H9 (cell line): ENCODE results near the gene ARHGAP26. TPM values are rescaled to one million over a fixed set of nuclear protein-coding genes. Genes with fewer than 3 reads are reported as not detected.
A peak's percentile ranks its signal among the peaks of the same experiment; 100 is the strongest.

Experiments
- DNase-seq: peaks from one replicate; pipeline ENCODE4 v3.0.0-alpha.2; 2017
- H2AFZ ChIP-seq: one replicate; pipeline ENCODE4 v1.6.1; 2013; ENCODE audit warnings: mild to moderate bottlenecking, low read length, control low read depth, moderate library complexity
- H2AK5ac ChIP-seq: 2 replicates; pipeline ENCODE4 v1.6.1; 2013; ENCODE audit warnings: low read length, control low read depth, mixed read lengths; ENCODE audit not compliant: insufficient read length
- H2BK120ac ChIP-seq: one replicate; pipeline ENCODE4 v1.6.1; 2013; ENCODE audit warnings: low read depth, mild to moderate bottlenecking, low read length, control low read depth, inconsistent platforms; ENCODE audit not compliant: poor library complexity, severe bottlenecking
- H2BK12ac ChIP-seq: 2 replicates; pipeline ENCODE4 v1.6.1; 2013; ENCODE audit warnings: low read length, control low read depth, mixed read lengths, low read depth; ENCODE audit not compliant: insufficient read length
- H2BK15ac ChIP-seq: 2 replicates; pipeline ENCODE4 v1.6.1; 2013; ENCODE audit warnings: low read depth, low read length, control low read depth
- H2BK20ac ChIP-seq: one replicate; pipeline ENCODE4 v1.6.1; 2013; ENCODE audit warnings: low read depth, mild to moderate bottlenecking, low read length, control low read depth, inconsistent platforms; ENCODE audit not compliant: poor library complexity, severe bottlenecking
- H2BK5ac ChIP-seq: 2 replicates; pipeline ENCODE4 v1.6.1; 2013; ENCODE audit warnings: low read length, control low read depth, mixed read lengths; ENCODE audit not compliant: insufficient read length
- H3K14ac ChIP-seq: 2 replicates; pipeline ENCODE4 v1.6.1; 2013; ENCODE audit warnings: low read length, control low read depth; ENCODE audit not compliant: insufficient read depth
- H3K18ac ChIP-seq: 2 replicates; pipeline ENCODE4 v1.6.1; 2013; ENCODE audit warnings: low read depth, mild to moderate bottlenecking, mixed read lengths, low read length, control low read depth; ENCODE audit not compliant: insufficient read length
- H3K23ac ChIP-seq: 2 replicates; pipeline ENCODE4 v1.6.1; 2013; ENCODE audit warnings: low read length, control low read depth, mixed read lengths, low read depth; ENCODE audit not compliant: insufficient read length
- H3K23me2 ChIP-seq: 2 replicates; pipeline ENCODE4 v1.6.1; 2013; ENCODE audit warnings: low read depth, mild to moderate bottlenecking, mixed read lengths, low read length, control low read depth; ENCODE audit not compliant: insufficient read length, poor library complexity, severe bottlenecking
- H3K27ac ChIP-seq: 2 replicates; pipeline ENCODE4 v1.5.1; 2013; ENCODE audit warnings: low read length, control low read depth, mixed read lengths, low read depth; ENCODE audit not compliant: insufficient read length
- H3K27me3 ChIP-seq: 2 replicates; pipeline ENCODE4 v1.6.1; 2013; ENCODE audit warnings: low read length, control low read depth, inconsistent platforms; ENCODE audit not compliant: insufficient read depth
- H3K4ac ChIP-seq: 2 replicates; pipeline ENCODE4 v1.6.1; 2013; ENCODE audit warnings: low read depth, mild to moderate bottlenecking, control low read depth, inconsistent platforms, low read length, moderate library complexity
- H3K4me1 ChIP-seq: 2 replicates; pipeline ENCODE4 v1.6.1; 2013; ENCODE audit warnings: low read length, control low read depth, inconsistent platforms; ENCODE audit not compliant: insufficient read depth
- H3K4me2 ChIP-seq: 2 replicates; pipeline ENCODE4 v1.6.1; 2013; ENCODE audit warnings: low read length, control low read depth, mixed read lengths; ENCODE audit not compliant: insufficient read length, insufficient read depth
- H3K56ac ChIP-seq: 2 replicates; pipeline ENCODE4 v1.6.1; 2013; ENCODE audit warnings: low read depth, mild to moderate bottlenecking, mixed read lengths, low read length, control low read depth; ENCODE audit not compliant: insufficient read length
- H3K79me1 ChIP-seq: 2 replicates; pipeline ENCODE4 v1.6.1; 2013; ENCODE audit warnings: low read depth, mild to moderate bottlenecking, moderate library complexity, low read length, control low read depth, inconsistent platforms; ENCODE audit not compliant: insufficient read depth, poor library complexity, severe bottlenecking
- H3K79me2 ChIP-seq: 2 replicates; pipeline ENCODE4 v1.6.1; 2013; ENCODE audit warnings: low read length, control low read depth, inconsistent platforms; ENCODE audit not compliant: insufficient read depth
- H3K9ac ChIP-seq: 2 replicates; pipeline ENCODE4 v1.6.1; 2013; ENCODE audit warnings: low read length, control low read depth, mixed read lengths; ENCODE audit not compliant: insufficient read length; ENCODE audit errors: extremely low read depth
- H3K9me3 ChIP-seq: one replicate; pipeline ENCODE4 v1.6.1; 2013; ENCODE audit warnings: low read depth, low read length, inconsistent platforms; ENCODE audit not compliant: control insufficient read depth
- H3T11ph ChIP-seq: one replicate; pipeline ENCODE4 v1.6.1; 2013; ENCODE audit warnings: mild to moderate bottlenecking, low read length, control low read depth, inconsistent platforms
- H4K20me1 ChIP-seq: one replicate; pipeline ENCODE4 v1.6.1; 2013; ENCODE audit not compliant: control insufficient read depth, insufficient read length, insufficient read depth
- H4K5ac ChIP-seq: 2 replicates; pipeline ENCODE4 v1.6.1; 2013; ENCODE audit warnings: low read depth, mild to moderate bottlenecking, mixed read lengths, low read length, control low read depth; ENCODE audit not compliant: insufficient read length
- H4K8ac ChIP-seq: replicated peaks from 2 replicates; pipeline ENCODE4 v1.6.1; 2013; ENCODE audit warnings: low read length, control low read depth, mixed read lengths, low read depth; ENCODE audit not compliant: insufficient read length
- H4K91ac ChIP-seq: 2 replicates; pipeline ENCODE4 v1.6.1; 2013; ENCODE audit warnings: low read depth, mild to moderate bottlenecking, moderate library complexity, mixed read lengths, low read length, control low read depth; ENCODE audit not compliant: insufficient read length
- H3K27ac Mint-ChIP-seq, 3 experiments: 2 replicates in 2 of 3; 3 replicates in 1 of 3; pipeline ENCODE4 v1.8.0; 2020 to 2021; ENCODE audit warnings: mixed read lengths in 3 of 3, mild to moderate bottlenecking in 1 of 3, moderate library complexity in 1 of 3
- H3K27me3 Mint-ChIP-seq: 2 replicates; pipeline ENCODE4 v1.8.0; 2021; ENCODE audit warnings: low read depth, mild to moderate bottlenecking, moderate library complexity, mixed read lengths
- H3K36me3 Mint-ChIP-seq, 3 experiments: 2 replicates in 2 of 3; 3 replicates in 1 of 3; pipeline ENCODE4 v1.8.0; 2020 to 2021; ENCODE audit warnings: low read depth in 3 of 3, mixed read lengths in 3 of 3; ENCODE audit not compliant: insufficient read depth in 1 of 3
- H3K4me1 Mint-ChIP-seq, 2 experiments: 2 replicates each; pipeline ENCODE4 v1.8.0; 2020; ENCODE audit warnings: mixed read lengths in 2 of 2
- H3K4me3 Mint-ChIP-seq, 2 experiments: 2 replicates in 1 of 2; 3 replicates in 1 of 2; pipeline ENCODE4 v1.8.0; 2020 to 2021; ENCODE audit warnings: mild to moderate bottlenecking in 2 of 2, mixed read lengths in 2 of 2, moderate library complexity in 1 of 2
- H3K9me3 Mint-ChIP-seq, 2 experiments: 2 replicates in 1 of 2; 3 replicates in 1 of 2; pipeline ENCODE4 v1.8.0; 2020; ENCODE audit warnings: mild to moderate bottlenecking in 2 of 2, mixed read lengths in 2 of 2, moderate library complexity in 1 of 2
- CTCF ChIP-seq: fragments of 200-600 bp; sonication (generic); conservative IDR thresholded peaks from 3 replicates; pipeline ENCODE4 v1.8.0; 2021; ENCODE audit warnings: antibody characterized with exemption, mild to moderate bottlenecking
- WGBS: extraction: QIAGEN DNeasy Blood & Tissue Kit; methylation state at CpG from one replicate; pipeline ENCODE4 v1.1.7; 2013; ENCODE audit warnings: missing lambda C conversion rate, low lambda C conversion rate, mixed read lengths; ENCODE audit not compliant: insufficient read length; ENCODE audit errors: extremely low coverage; 5-methylcytosine and 5-hydroxymethylcytosine counted together
- total RNA-seq: library from RNA; stranded (reverse); gene quantifications from 2 replicates; pipeline ENCODE4 v1.2.1, GENCODE V29; 2021

Gene ARHGAP26
- total RNA-seq, 1 experiment from 2014 or later = 13.8 TPM

- H3K27ac Mint-ChIP-seq = peak overlapping the region in 2 of 3 experiments; percentile 6 to 40; a peak in 2 of 7 replicates
These were observed 331.7 kb downstream of the ARHGAP26 start for GRCh38 chr5:143101725-143102386.

More at GRCh38 chr5:143101725-143102386, 331.7 kb downstream of the ARHGAP26 start:
- Histone ChIP-seq H3T11ph (no peak overlapping the region), H3K14ac (no peak overlapping the region), H3K79me1 (no peaks in the 10 kb centered on the region), H3K79me2 (no peaks in the 10 kb centered on the region), H2BK5ac (no peak overlapping the region), H3K4me2 (no peak overlapping the region), H2BK20ac (no peak overlapping the region), H3K4ac (no peak overlapping the region), H3K27me3 (no peaks in the 10 kb centered on the region), H3K4me1 (no peaks in the 10 kb centered on the region), H3K9ac (no peak overlapping the region), H3K23me2 (no peaks in the 10 kb centered on the region), H4K91ac (no peak overlapping the region), H2BK15ac (0 out of 2 replicates have a peak overlapping the region, but pooled peaks have one; percentile 6), H3K18ac (no peak overlapping the region), H4K5ac (no peak overlapping the region), H2BK120ac (no peak overlapping the region), H4K8ac (no peak overlapping the region), H3K23ac (no peak overlapping the region), H3K56ac (no peak overlapping the region), H3K27ac (no peak overlapping the region), H3K9me3 (no peaks in the 10 kb centered on the region), H2AFZ (no peak overlapping the region), H4K20me1 (no peaks in the 10 kb centered on the region), H2AK5ac (no peak overlapping the region), H2BK12ac (no peak overlapping the region)
- no peak for DNase-seq
- WGBS = no CpG with 5 or more reads among the region's 7 CpGs
- Mint-ChIP-seq H3K36me3 (peaks cover under 1 to 3% (median 2%) of the 10 kb centered on the region in 3 experiments; a peak in 5 of 7 replicates), H3K4me1 (peaks cover 3 to 6% of the 10 kb centered on the region in 2 experiments), H3K9me3 (no peaks in the 10 kb centered on the region), H3K27me3 (no peaks in the 10 kb centered on the region), H3K4me3 (no peak overlapping the region)
- no peak for TF ChIP-seq CTCF
